T-cell (primary cell): ENCODE measurements around the gene UGT2A1. TPM values are rescaled to one million over a fixed set of nuclear protein-coding genes. Genes with fewer than 3 reads are reported as not detected.

Experiments used
- ATAC-seq, 4 experiments: fragments of 200-7000 bp in 3 of 4; fragments of 150-1000 bp in 1 of 4; cut with Tn5 transposase; replicated peaks in 1 of 4; 1 replicate in 3 of 4; 2 replicates in 1 of 4; pipeline ENCODE4 v1.10.0; 2021; ENCODE audit warnings: moderate library complexity in 3 of 4, mild to moderate bottlenecking in 2 of 4, moderate number of reproducible peaks in 1 of 4
- CTCF ChIA-PET, 2 donors: fragments of 300-600 bp; sonication (Branson Sonifier 250); formaldehyde crosslinking; loops; one replicate each; lab custom pipeline; 2022; ENCODE audit warnings: antibody characterized with exemption in 2 of 2; lab: Charles Lee
- POLR2A ChIA-PET, 2 donors: fragments of 300-600 bp; sonication (Branson Sonifier 250); formaldehyde crosslinking; loops; one replicate each; lab custom pipeline; 2022; ENCODE audit warnings: antibody characterized with exemption in 2 of 2; lab: Charles Lee
- DNase-seq, 35 experiments: peaks; one replicate each; pipeline versions ENCODE4 v3.0.0 to v3.0.0-alpha.2; 2013 to 2023
- H3K27ac ChIP-seq: one replicate; pipeline ENCODE4 v1.5.1; 2013; ENCODE audit warnings: low read length
- H3K27me3 ChIP-seq, 2 experiments: replicated peaks in 1 of 2; 1 replicate in 1 of 2; 2 replicates in 1 of 2; pipeline versions ENCODE4 v1.6.1 to v1.7.0; 2013; ENCODE audit warnings: low read length in 1 of 2, mixed read lengths in 1 of 2; ENCODE audit not compliant: control insufficient read depth in 2 of 2, insufficient read depth in 2 of 2; ENCODE audit errors: extremely low read depth in 1 of 2
- H3K36me3 ChIP-seq, 2 donors: 1 replicate in 1 of 2; 2 replicates in 1 of 2; pipeline versions ENCODE4 v1.6.1 to v1.7.0; 2013; ENCODE audit warnings: low read length in 1 of 2; ENCODE audit not compliant: control insufficient read depth in 2 of 2, insufficient read depth in 1 of 2; ENCODE audit errors: extremely low read depth in 1 of 2
- H3K4me1 ChIP-seq, 2 experiments: 1 replicate in 1 of 2; 2 replicates in 1 of 2; pipeline versions ENCODE4 v1.6.1 to v1.7.0; 2013; ENCODE audit warnings: low read length in 2 of 2, mixed read lengths in 1 of 2; ENCODE audit not compliant: insufficient read depth in 2 of 2, control insufficient read depth in 1 of 2; ENCODE audit errors: extremely low read depth in 1 of 2
- H3K4me3 ChIP-seq, 2 donors: 1 replicate in 1 of 2; 2 replicates in 1 of 2; pipeline versions ENCODE4 v1.5.1 to v1.7.0; 2013; ENCODE audit warnings: mild to moderate bottlenecking in 2 of 2, low read length in 1 of 2, moderate library complexity in 1 of 2; ENCODE audit not compliant: control insufficient read depth in 1 of 2; ENCODE audit errors: extremely low read depth in 1 of 2
- H3K9me3 ChIP-seq: 2 replicates; pipeline ENCODE4 v1.7.0; 2013
- H3K27ac Mint-ChIP-seq, 2 donors: one replicate each; pipeline ENCODE4 v1.8.0; 2020 to 2021; ENCODE audit warnings: mild to moderate bottlenecking in 2 of 2, mixed read lengths in 2 of 2
- H3K27me3 Mint-ChIP-seq, 2 donors: one replicate each; pipeline ENCODE4 v1.8.0; 2021 to 2022; ENCODE audit warnings: mixed read lengths in 2 of 2
- H3K36me3 Mint-ChIP-seq: one replicate; pipeline ENCODE4 v1.8.0; 2021; ENCODE audit warnings: mixed read lengths
- H3K4me1 Mint-ChIP-seq, 3 donors: one replicate each; pipeline ENCODE4 v1.8.0; 2020 to 2022; ENCODE audit warnings: mixed read lengths in 3 of 3, mild to moderate bottlenecking in 1 of 3
- H3K4me3 Mint-ChIP-seq, 3 donors: one replicate each; pipeline ENCODE4 v1.8.0; 2020 to 2022; ENCODE audit warnings: mild to moderate bottlenecking in 3 of 3, mixed read lengths in 3 of 3, moderate library complexity in 3 of 3
- H3K9me3 Mint-ChIP-seq, 3 donors: one replicate each; pipeline ENCODE4 v1.8.0; 2020 to 2022; ENCODE audit warnings: mixed read lengths in 3 of 3
- WGBS: methylation state at CpG from one replicate; pipeline ENCODE4 v1.1.5; 2013; ENCODE audit warnings: missing lambda C conversion rate; ENCODE audit not compliant: insufficient coverage; 5-methylcytosine and 5-hydroxymethylcytosine counted together
- total RNA-seq, 35 experiments: library from RNA in 6 of 35; stranded (reverse) in 6 of 35; fragments of 120-200 nt in 1 of 35; gene quantifications; one replicate each; pipeline versions ENCODE4 v1.2.1 to v1.2.4 and lab custom pipeline; 2013 to 2026

UGT2A1 gene
- total RNA-seq, 5 donors from 2014 or later (not counting 1 experiment from before 2014, with no cell fraction given) = not detected

- no peak overlapping the region for H3K27ac ChIP-seq
- H3K36me3 Mint-ChIP-seq = no peaks in the 10 kb centered on the region
- CTCF ChIA-PET = no interaction called here
- POLR2A ChIA-PET = no interaction called here
- H3K27ac Mint-ChIP-seq = no peak overlapping the region
- H3K4me3 ChIP-seq = no peak overlapping the region
- H3K27me3 Mint-ChIP-seq = no peaks in the 10 kb centered on the region
- no peaks in the 10 kb centered on the region for H3K9me3 ChIP-seq
- peaks cover 1 to 5% (median 3%) of the 10 kb centered on the region in 3 donors for H3K9me3 Mint-ChIP-seq
- DNase-seq = no peak
- no peaks in the 10 kb centered on the region for H3K36me3 ChIP-seq
- WGBS = no CpG with 5 or more reads among the region's 1 CpG
- H3K4me1 ChIP-seq = no peaks in the 10 kb centered on the region
- H3K4me3 Mint-ChIP-seq = no peak overlapping the region
- no peaks in the 10 kb centered on the region for H3K27me3 ChIP-seq
- no peaks in the 10 kb centered on the region for H3K4me1 Mint-ChIP-seq
- ATAC-seq = no peak
These were observed 42.6 kb downstream of the UGT2A1 start for GRCh38 chr4:69610484-69610883.

- Mint-ChIP-seq H3K27me3 (no peaks in the 10 kb centered on the region), H3K4me3 (no peak overlapping the region), H3K36me3 (no peaks in the 10 kb centered on the region), H3K27ac (no peak overlapping the region), H3K4me1 (no peaks in the 10 kb centered on the region), H3K9me3 (peaks cover 0 to 7% (median 3%) of the 10 kb centered on the region in 3 donors)
- 40% methylated on average over 4 of the region's 4 CpGs for WGBS
- ATAC-seq = no peak
- Histone ChIP-seq H3K9me3 (no peaks in the 10 kb centered on the region), H3K27me3 (no peaks in the 10 kb centered on the region), H3K4me3 (no peak overlapping the region), H3K36me3 (no peaks in the 10 kb centered on the region), H3K4me1 (no peaks in the 10 kb centered on the region), H3K27ac (no peak overlapping the region)
- ChIA-PET CTCF (no interaction called here), POLR2A (no interaction called here)
- no peak for DNase-seq
These were observed 52.0 kb downstream of the UGT2A1 start for GRCh38 chr4:69601065-69601464.

- CTCF ChIA-PET = no interaction called here
- peaks cover 0 to 2% (median 0%) of the 10 kb centered on the region in 3 donors for H3K9me3 Mint-ChIP-seq
These were observed 53.0 kb downstream of the UGT2A1 start for GRCh38 chr4:69600013-69600412.

GRCh38 chr4:69594382-69594781, 58.7 kb downstream of the UGT2A1 start:
- Mint-ChIP-seq H3K9me3 (peaks cover 0 to 3% (median 0%) of the 10 kb centered on the region in 3 donors), H3K4me3 (no peak overlapping the region), H3K27ac (no peak overlapping the region), H3K36me3 (no peaks in the 10 kb centered on the region), H3K4me1 (no peaks in the 10 kb centered on the region), H3K27me3 (no peaks in the 10 kb centered on the region)
- ChIA-PET CTCF (interaction anchor here in 1 of 2 donors (0.7 kb wide), 1 partner anchor 1009 kb away, joined by 6 read pairs; no protein-coding TSS in a partner anchor), POLR2A (no interaction called here)
- Histone ChIP-seq H3K9me3 (no peaks in the 10 kb centered on the region), H3K4me3 (no peak overlapping the region), H3K36me3 (no peaks in the 10 kb centered on the region), H3K4me1 (no peaks in the 10 kb centered on the region), H3K27ac (no peak overlapping the region), H3K27me3 (no peaks in the 10 kb centered on the region)
- no peak for ATAC-seq
- WGBS = 100% methylated on average over 1 of the region's 4 CpGs
- DNase-seq = no peak

More at GRCh38 chr4:69600013-69600412, 53.0 kb downstream of the UGT2A1 start:
- no peak for DNase-seq
- ATAC-seq = no peak
- H3K9me3 ChIP-seq = no peaks in the 10 kb centered on the region
- no peaks in the 10 kb centered on the region for H3K36me3 ChIP-seq
- H3K36me3 Mint-ChIP-seq = no peaks in the 10 kb centered on the region
- no peak overlapping the region for H3K27ac ChIP-seq
- H3K4me1 Mint-ChIP-seq = no peaks in the 10 kb centered on the region
- POLR2A ChIA-PET = no interaction called here
- H3K27me3 ChIP-seq = no peaks in the 10 kb centered on the region
- no peak overlapping the region for H3K27ac Mint-ChIP-seq
- no CpG with 5 or more reads among the region's 2 CpGs for WGBS
- no peak overlapping the region for H3K4me3 ChIP-seq
- H3K4me1 ChIP-seq = no peaks in the 10 kb centered on the region
- no peak overlapping the region for H3K4me3 Mint-ChIP-seq
- H3K27me3 Mint-ChIP-seq = no peaks in the 10 kb centered on the region

GRCh38 chr4:69591364-69591763, 61.7 kb downstream of the UGT2A1 start:
- Mint-ChIP-seq H3K9me3 (peaks cover 0 to 3% (median 0%) of the 10 kb centered on the region in 3 donors), H3K27me3 (no peaks in the 10 kb centered on the region), H3K4me3 (no peak overlapping the region), H3K36me3 (no peaks in the 10 kb centered on the region), H3K27ac (no peak overlapping the region), H3K4me1 (no peaks in the 10 kb centered on the region)
- POLR2A ChIA-PET = no interaction called here
- WGBS = no CpG with 5 or more reads among the region's 1 CpG
- Histone ChIP-seq H3K27ac (no peak overlapping the region), H3K4me1 (no peaks in the 10 kb centered on the region), H3K9me3 (no peaks in the 10 kb centered on the region), H3K36me3 (no peaks in the 10 kb centered on the region), H3K27me3 (no peaks in the 10 kb centered on the region), H3K4me3 (no peak overlapping the region)
- ATAC-seq (no peak), DNase-seq (no peak)
- CTCF ChIA-PET = no interaction called here

GRCh38 chr4:69589884-69590283, 63.2 kb downstream of the UGT2A1 start:
- no peak for ATAC-seq
- H3K36me3 Mint-ChIP-seq = no peaks in the 10 kb centered on the region

GRCh38 chr4:69584135-69584534, 68.9 kb downstream of the UGT2A1 start:
- H3K27ac ChIP-seq = no peak overlapping the region
- H3K4me1 ChIP-seq = no peaks in the 10 kb centered on the region
- H3K36me3 ChIP-seq = no peaks in the 10 kb centered on the region
- DNase-seq = no peak
- Mint-ChIP-seq H3K9me3 (no peaks in the 10 kb centered on the region), H3K27ac (no peak overlapping the region), H3K4me1 (no peaks in the 10 kb centered on the region), H3K4me3 (no peak overlapping the region), H3K36me3 (no peaks in the 10 kb centered on the region), H3K27me3 (peaks cover 0 to 5% of the 10 kb centered on the region in 2 donors)
- 50% methylated on average over 1 of the region's 5 CpGs for WGBS
- POLR2A ChIA-PET = no interaction called here
- H3K27me3 ChIP-seq = no peaks in the 10 kb centered on the region
- no peak for ATAC-seq
- CTCF ChIA-PET = interaction anchor here (0.6 kb wide), 2 partner anchors 100 to 350 kb away, joined by 4 to 6 read pairs; no protein-coding TSS in a partner anchor
- H3K9me3 ChIP-seq = no peaks in the 10 kb centered on the region
- H3K4me3 ChIP-seq = no peak overlapping the region

More at GRCh38 chr4:69589884-69590283, 63.2 kb downstream of the UGT2A1 start:
- POLR2A ChIA-PET = no interaction called here
- no peaks in the 10 kb centered on the region for H3K27me3 ChIP-seq
- H3K9me3 ChIP-seq = no peaks in the 10 kb centered on the region
- WGBS = no CpG with 5 or more reads among the region's 1 CpG
- H3K4me3 ChIP-seq = no peak overlapping the region
- Mint-ChIP-seq H3K9me3 (peaks cover 0 to 3% (median 0%) of the 10 kb centered on the region in 3 donors), H3K4me3 (no peak overlapping the region), H3K27ac (no peak overlapping the region), H3K27me3 (no peaks in the 10 kb centered on the region), H3K4me1 (no peaks in the 10 kb centered on the region)
- H3K4me1 ChIP-seq = no peaks in the 10 kb centered on the region
- no peak overlapping the region for H3K27ac ChIP-seq
- CTCF ChIA-PET = no interaction called here
- H3K36me3 ChIP-seq = no peaks in the 10 kb centered on the region
- DNase-seq = no peak
